Transverse colon (tissue), 3 donors: Measurements from ENCODE around the gene SMPDL3A.

Source experiments
- EP300 ChIP-seq: sonication (generic); formaldehyde crosslinking; IDR thresholded peaks from one replicate; pipeline ENCODE4 v1.6.1; 2017; ENCODE audit warnings: antibody characterized with exemption, low read depth
- TF ChIP-seq, protein P1 (sequence below), 5 experiments: fragments of 200-600 bp in 3 of 5; fragments of 450-650 bp in 2 of 5; sonication (generic) in 3 of 5; IDR thresholded peaks; 1 replicate in 2 of 5; 2 replicates in 3 of 5; pipeline ENCODE4 v1.5.1; 2016 to 2017; ENCODE audit warnings: antibody characterized with exemption in 5 of 5, inconsistent platforms in 3 of 5, mild to moderate bottlenecking in 2 of 5, moderate library complexity in 1 of 5

DNA sequence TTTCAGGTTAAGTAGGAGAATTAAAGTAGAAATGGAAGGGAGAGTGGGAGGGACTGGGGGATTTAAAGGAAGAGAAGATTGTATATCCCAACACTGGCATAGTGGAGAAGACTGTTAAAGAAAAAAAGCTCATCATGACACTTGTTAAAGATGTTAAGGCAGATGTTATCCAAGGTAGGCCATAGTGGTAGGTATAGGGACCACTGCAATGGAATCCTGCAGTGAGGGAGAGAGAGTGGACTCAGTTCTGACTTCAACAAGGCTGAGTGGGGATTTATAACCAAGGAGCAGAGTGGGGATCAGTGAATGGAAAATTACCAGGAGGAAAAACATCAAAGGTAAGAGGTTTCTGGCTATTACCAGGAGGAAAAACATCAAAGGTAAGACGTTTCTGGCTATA is 21.1 kb downstream of the SMPDL3A start:
- TF ChIP-seq, protein P1, sequence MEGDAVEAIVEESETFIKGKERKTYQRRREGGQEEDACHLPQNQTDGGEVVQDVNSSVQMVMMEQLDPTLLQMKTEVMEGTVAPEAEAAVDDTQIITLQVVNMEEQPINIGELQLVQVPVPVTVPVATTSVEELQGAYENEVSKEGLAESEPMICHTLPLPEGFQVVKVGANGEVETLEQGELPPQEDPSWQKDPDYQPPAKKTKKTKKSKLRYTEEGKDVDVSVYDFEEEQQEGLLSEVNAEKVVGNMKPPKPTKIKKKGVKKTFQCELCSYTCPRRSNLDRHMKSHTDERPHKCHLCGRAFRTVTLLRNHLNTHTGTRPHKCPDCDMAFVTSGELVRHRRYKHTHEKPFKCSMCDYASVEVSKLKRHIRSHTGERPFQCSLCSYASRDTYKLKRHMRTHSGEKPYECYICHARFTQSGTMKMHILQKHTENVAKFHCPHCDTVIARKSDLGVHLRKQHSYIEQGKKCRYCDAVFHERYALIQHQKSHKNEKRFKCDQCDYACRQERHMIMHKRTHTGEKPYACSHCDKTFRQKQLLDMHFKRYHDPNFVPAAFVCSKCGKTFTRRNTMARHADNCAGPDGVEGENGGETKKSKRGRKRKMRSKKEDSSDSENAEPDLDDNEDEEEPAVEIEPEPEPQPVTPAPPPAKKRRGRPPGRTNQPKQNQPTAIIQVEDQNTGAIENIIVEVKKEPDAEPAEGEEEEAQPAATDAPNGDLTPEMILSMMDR (IDR thresholded peaks at IDR 0.05): no peak
- TF ChIP-seq EP300: no peak
